Smooth muscle cell (in vitro differentiated cells): ENCODE data around the gene UBAP1. TPM values are rescaled to one million over a fixed set of nuclear protein-coding genes. Genes with fewer than 3 reads are reported as not detected.
A peak's percentile ranks its signal among the peaks of the same experiment; 100 is the strongest.

ENCODE experiments used
- DNase-seq: peaks from one replicate; lab custom pipeline; 2025; ENCODE audit not compliant: unreplicated experiment; lab: John Stamatoyannopoulos, UW
- H2AFZ ChIP-seq: fragments of 200-600 bp; sonication (generic); 2 replicates; pipeline ENCODE4 v1.6.0; 2016; ENCODE audit warnings: antibody characterized with exemption, low read depth, mild to moderate bottlenecking
- H3F3A ChIP-seq: fragments of 200-600 bp; sonication (generic); 2 replicates; pipeline ENCODE4 v1.6.0; 2017; ENCODE audit warnings: antibody characterized with exemption, low read depth
- H3K27ac ChIP-seq: fragments of 200-600 bp; sonication (generic); 2 replicates; pipeline ENCODE4 v1.5.1; 2016; ENCODE audit warnings: low read depth, mild to moderate bottlenecking
- H3K27me3 ChIP-seq: fragments of 200-600 bp; sonication (generic); 2 replicates; pipeline ENCODE4 v1.6.1; 2016; ENCODE audit warnings: low read depth, mild to moderate bottlenecking
- H3K36me3 ChIP-seq: fragments of 200-600 bp; sonication (generic); 2 replicates; pipeline ENCODE4 v1.5.1; 2016; ENCODE audit warnings: low read depth
- H3K4me1 ChIP-seq: fragments of 200-600 bp; sonication (generic); 2 replicates; pipeline ENCODE4 v1.5.1; 2016; ENCODE audit warnings: low read depth
- H3K4me2 ChIP-seq: fragments of 200-600 bp; sonication (generic); 2 replicates; pipeline ENCODE4 v1.6.0; 2016; ENCODE audit warnings: mild to moderate bottlenecking
- H3K4me3 ChIP-seq: fragments of 200-600 bp; sonication (generic); 2 replicates; pipeline ENCODE4 v1.5.1; 2016; ENCODE audit warnings: mild to moderate bottlenecking
- H3K79me2 ChIP-seq: fragments of 200-600 bp; sonication (generic); 2 replicates; pipeline ENCODE4 v1.6.0; 2016; ENCODE audit warnings: low read depth, mild to moderate bottlenecking
- H3K9ac ChIP-seq: fragments of 200-600 bp; sonication (generic); 2 replicates; pipeline ENCODE4 v1.6.0; 2016; ENCODE audit warnings: low read depth
- H3K9me3 ChIP-seq: fragments of 200-600 bp; sonication (generic); replicated peaks from 2 replicates; pipeline ENCODE4 v1.5.1; 2016; ENCODE audit warnings: low read depth
- H4K20me1 ChIP-seq: fragments of 200-600 bp; sonication (generic); 2 replicates; pipeline ENCODE4 v1.6.0; 2016; ENCODE audit warnings: low read depth
- CTCF ChIP-seq: fragments of 200-600 bp; sonication (generic); IDR thresholded peaks from 2 replicates; pipeline ENCODE4 v1.5.1; 2017; ENCODE audit warnings: borderline replicate concordance, mild to moderate bottlenecking, antibody characterized with exemption; ENCODE audit not compliant: insufficient read depth, poor library complexity, severe bottlenecking
- WGBS: methylation state at CpG from one replicate; pipeline ENCODE4 v1.1.7; 2016; ENCODE audit warnings: low lambda C conversion rate; 5-methylcytosine and 5-hydroxymethylcytosine counted together
- polyA plus RNA-seq: library from polyadenylated mRNA; unstranded; fragments of >200 nt; fragmentation: Nextera tagmentation; extraction: Ambion mirVana; gene quantifications from 2 replicates; pipeline ENCODE4 v1.2.1, GENCODE V29; 2016
- total RNA-seq: library from RNA; depleted of rRNA; stranded (reverse); fragments of >200 nt; gene quantifications from 2 replicates; pipeline ENCODE4 v1.2.3, GENCODE V29; 2014

UBAP1 gene
- total RNA-seq, result 36.6 and 45.0 TPM in 2 replicates
- 49.9 and 55.0 TPM in 2 replicates for polyA plus RNA-seq

- H4K20me1 ChIP-seq, result peaks cover 39% of the 10 kb centered on the region
- peak; percentile 91 for DNase-seq
- peak within 1 kb of the TSS; percentile 94 for H3K9ac ChIP-seq
- H3K4me1 ChIP-seq, result peaks cover 17% of the 10 kb centered on the region
- peak within 1 kb of the TSS; percentile 81 for H2AFZ ChIP-seq
- H3K4me3 ChIP-seq, result peak within 1 kb of the TSS; percentile 90
- under 1% methylated on average over 48 of the region's 48 CpGs for WGBS
- peak within 1 kb of the TSS; percentile 95 for H3K4me2 ChIP-seq
- H3K36me3 ChIP-seq, result no peaks in the 10 kb centered on the region
- H3K27ac ChIP-seq, result peak within 1 kb of the TSS; percentile 91
- peaks cover 54% of the 10 kb centered on the region for H3K79me2 ChIP-seq
- H3K9me3 ChIP-seq, result no peaks in the 10 kb centered on the region
- H3K27me3 ChIP-seq, result no peaks in the 10 kb centered on the region
- H3F3A ChIP-seq, result peaks cover 8% of the 10 kb centered on the region
- TF ChIP-seq CTCF, result no peak
Observed at GRCh38 chr9:34178436-34179212, at the start of gene UBAP1. UBAP1 (plus strand) TSS chr9:34179043; CDS start chr9:34220915, 41,872 bp downstream.

DNA sequence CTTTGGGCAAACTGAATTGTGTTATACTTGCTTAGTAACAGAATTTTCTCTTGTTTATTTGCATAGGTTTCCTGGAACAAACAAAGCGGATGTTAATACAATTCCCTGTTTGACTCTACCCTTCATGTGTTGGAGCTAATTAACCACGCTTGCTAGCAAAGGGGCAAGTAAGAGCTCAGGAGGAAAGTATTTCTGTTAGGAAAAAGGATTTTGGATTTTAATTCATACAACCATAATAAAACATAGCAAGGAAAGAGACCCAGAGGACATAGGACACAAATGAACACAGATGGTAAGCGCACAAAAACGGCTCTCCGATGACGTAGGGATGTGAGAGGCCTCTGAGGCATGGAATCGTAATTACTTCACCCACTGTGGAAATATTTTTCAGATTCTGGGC lies 47.3 kb upstream of the UBAP1 start:
- WGBS, result 95% methylated on average over 7 of the region's 7 CpGs

GRCh38 chr9:34133436-34133949 lies 45.4 kb upstream of the UBAP1 start:
- Histone ChIP-seq H3F3A (no peaks in the 10 kb centered on the region), H3K9me3 (no peaks in the 10 kb centered on the region), H3K4me1 (no peaks in the 10 kb centered on the region), H3K9ac (no peak overlapping the region), H3K4me3 (no peak overlapping the region), H3K79me2 (no peaks in the 10 kb centered on the region), H2AFZ (no peak overlapping the region), H3K36me3 (no peaks in the 10 kb centered on the region), H3K27me3 (no peaks in the 10 kb centered on the region), H4K20me1 (no peaks in the 10 kb centered on the region), H3K27ac (no peak overlapping the region), H3K4me2 (no peak overlapping the region)
- 93% methylated on average over 16 of the region's 16 CpGs for WGBS
- DNase-seq, result no peak
- no peak for TF ChIP-seq CTCF

More for the DNA sequence above, 47.3 kb upstream of the UBAP1 start:
- TF ChIP-seq CTCF, result no peak
- no peak for DNase-seq
- no peaks in the 10 kb centered on the region for H3K27me3 ChIP-seq
- no peaks in the 10 kb centered on the region for H3K36me3 ChIP-seq
- no peak overlapping the region for H3K9ac ChIP-seq
- no peaks in the 10 kb centered on the region for H3K9me3 ChIP-seq
- no peak overlapping the region for H3K27ac ChIP-seq
- H3K4me2 ChIP-seq, result no peak overlapping the region
- H2AFZ ChIP-seq, result no peak overlapping the region
- H4K20me1 ChIP-seq, result no peaks in the 10 kb centered on the region
- no peaks in the 10 kb centered on the region for H3K79me2 ChIP-seq
- H3F3A ChIP-seq, result peaks cover 4% of the 10 kb centered on the region
- H3K4me3 ChIP-seq, result no peak overlapping the region
- H3K4me1 ChIP-seq, result peaks cover 6% of the 10 kb centered on the region
